Neural cell (in vitro differentiated cells): Measurements from ENCODE around the gene NELL1.

Source experiments
- CTCF ChIP-seq: fragments of 450-650 bp; IDR thresholded peaks from 2 replicates; pipeline ENCODE4 v1.5.1; 2014; ENCODE audit warnings: antibody characterized with exemption, mild to moderate bottlenecking, moderate library complexity; ENCODE audit not compliant: poor library complexity, severe bottlenecking
- EP300 ChIP-seq: fragments of 450-650 bp; conservative IDR thresholded peaks from 2 replicates; pipeline ENCODE4 v1.6.1; 2014; ENCODE audit warnings: antibody characterized with exemption, mild to moderate bottlenecking, moderate library complexity; ENCODE audit not compliant: poor library complexity, severe bottlenecking
- EZH2 ChIP-seq: fragments of 200-600, 300-800 bp; shearing (Covaris generic), sonication (generic); IDR thresholded peaks from 2 replicates; pipeline ENCODE4 v1.6.1; 2014; ENCODE audit warnings: antibody characterized with exemption, low read length, borderline replicate concordance, mild to moderate bottlenecking; ENCODE audit not compliant: insufficient read depth, poor library complexity, severe bottlenecking
- TAF1 ChIP-seq: IDR thresholded peaks from 2 replicates; pipeline ENCODE4 v1.6.1; 2012; ENCODE audit warnings: low read depth
- TF ChIP-seq, protein P1 (sequence below): IDR thresholded peaks from 2 replicates; pipeline ENCODE4 v1.6.1; 2012; ENCODE audit warnings: borderline replicate concordance

DNA sequence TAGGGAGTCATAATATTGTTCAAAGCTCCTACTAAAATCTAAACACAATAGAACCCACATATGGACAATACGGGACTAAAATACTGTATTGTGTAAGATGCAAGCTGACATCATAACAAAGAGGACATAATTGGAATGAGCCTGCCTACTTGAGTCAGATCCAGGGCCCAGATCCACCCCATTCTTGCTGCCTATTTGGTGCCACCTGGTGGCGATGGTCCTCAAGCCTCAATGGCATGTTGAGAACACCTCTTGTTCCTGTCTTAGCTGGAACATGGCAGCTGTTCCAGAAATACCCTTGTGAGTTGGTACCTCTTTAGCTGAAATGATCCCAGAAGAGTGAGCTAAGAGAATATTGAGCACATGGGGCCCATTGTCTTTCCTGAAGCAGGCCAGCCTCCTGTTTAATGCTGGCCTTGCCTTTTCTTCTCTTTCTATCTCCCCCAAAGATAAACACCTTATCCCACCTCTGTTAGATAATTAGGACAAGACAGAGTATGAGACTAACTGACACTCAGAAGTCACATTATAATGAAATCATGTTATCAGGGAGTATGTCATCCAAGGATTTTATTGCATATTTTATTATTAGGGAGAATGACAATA lies 842.6 kb downstream of the NELL1 start:
- TF ChIP-seq EP300 = no peak
- peak; percentile 57 for TF ChIP-seq CTCF
- TF ChIP-seq TAF1 = no peak
- TF ChIP-seq, protein P1, sequence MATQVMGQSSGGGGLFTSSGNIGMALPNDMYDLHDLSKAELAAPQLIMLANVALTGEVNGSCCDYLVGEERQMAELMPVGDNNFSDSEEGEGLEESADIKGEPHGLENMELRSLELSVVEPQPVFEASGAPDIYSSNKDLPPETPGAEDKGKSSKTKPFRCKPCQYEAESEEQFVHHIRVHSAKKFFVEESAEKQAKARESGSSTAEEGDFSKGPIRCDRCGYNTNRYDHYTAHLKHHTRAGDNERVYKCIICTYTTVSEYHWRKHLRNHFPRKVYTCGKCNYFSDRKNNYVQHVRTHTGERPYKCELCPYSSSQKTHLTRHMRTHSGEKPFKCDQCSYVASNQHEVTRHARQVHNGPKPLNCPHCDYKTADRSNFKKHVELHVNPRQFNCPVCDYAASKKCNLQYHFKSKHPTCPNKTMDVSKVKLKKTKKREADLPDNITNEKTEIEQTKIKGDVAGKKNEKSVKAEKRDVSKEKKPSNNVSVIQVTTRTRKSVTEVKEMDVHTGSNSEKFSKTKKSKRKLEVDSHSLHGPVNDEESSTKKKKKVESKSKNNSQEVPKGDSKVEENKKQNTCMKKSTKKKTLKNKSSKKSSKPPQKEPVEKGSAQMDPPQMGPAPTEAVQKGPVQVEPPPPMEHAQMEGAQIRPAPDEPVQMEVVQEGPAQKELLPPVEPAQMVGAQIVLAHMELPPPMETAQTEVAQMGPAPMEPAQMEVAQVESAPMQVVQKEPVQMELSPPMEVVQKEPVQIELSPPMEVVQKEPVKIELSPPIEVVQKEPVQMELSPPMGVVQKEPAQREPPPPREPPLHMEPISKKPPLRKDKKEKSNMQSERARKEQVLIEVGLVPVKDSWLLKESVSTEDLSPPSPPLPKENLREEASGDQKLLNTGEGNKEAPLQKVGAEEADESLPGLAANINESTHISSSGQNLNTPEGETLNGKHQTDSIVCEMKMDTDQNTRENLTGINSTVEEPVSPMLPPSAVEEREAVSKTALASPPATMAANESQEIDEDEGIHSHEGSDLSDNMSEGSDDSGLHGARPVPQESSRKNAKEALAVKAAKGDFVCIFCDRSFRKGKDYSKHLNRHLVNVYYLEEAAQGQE = no peak
- no peak for TF ChIP-seq EZH2
